Loucy (cell line): ENCODE data around the gene PPL.

Experiments used
- H2AFZ ChIP-seq: fragments of 200-600 bp; sonication (generic); 2 replicates; pipeline ENCODE4 v1.6.0; 2016; ENCODE audit warnings: antibody characterized with exemption, mild to moderate bottlenecking, low read length, moderate library complexity
- H3F3A ChIP-seq: fragments of 200-600 bp; 2 replicates; pipeline ENCODE4 v1.6.0; 2016; ENCODE audit warnings: antibody characterized with exemption, low read depth, mild to moderate bottlenecking
- H3K27me3 ChIP-seq: fragments of 200-600 bp; sonication (generic); 2 replicates; pipeline ENCODE4 v1.6.1; 2014; ENCODE audit warnings: low read length, mild to moderate bottlenecking; ENCODE audit not compliant: insufficient read depth, poor library complexity, severe bottlenecking
- H3K36me3 ChIP-seq: fragments of 200-600 bp; sonication (generic); 2 replicates; pipeline ENCODE4 v1.6.1; 2016; ENCODE audit warnings: low read length; ENCODE audit not compliant: insufficient read depth
- H3K4me1 ChIP-seq: fragments of 200-600 bp; sonication (generic); 2 replicates; pipeline ENCODE4 v1.5.1; 2014; ENCODE audit warnings: low read length, mild to moderate bottlenecking; ENCODE audit not compliant: insufficient read depth, poor library complexity, severe bottlenecking
- H3K4me2 ChIP-seq: fragments of 200-600 bp; sonication (generic); 2 replicates; pipeline ENCODE4 v1.6.0; 2014; ENCODE audit warnings: antibody characterized with exemption, low read length, low read depth, mild to moderate bottlenecking; ENCODE audit not compliant: poor library complexity, severe bottlenecking
- H3K4me3 ChIP-seq: fragments of 200-600 bp; sonication (generic); 2 replicates; pipeline ENCODE4 v1.5.1; 2014; ENCODE audit warnings: low read length, mild to moderate bottlenecking, mixed read lengths; ENCODE audit not compliant: poor library complexity, severe bottlenecking
- H3K79me2 ChIP-seq: fragments of 200-600 bp; sonication (generic); 2 replicates; pipeline ENCODE4 v1.6.1; 2014; ENCODE audit warnings: low read length; ENCODE audit not compliant: insufficient read depth
- H3K9ac ChIP-seq: fragments of 200-600 bp; sonication (generic); 2 replicates; pipeline ENCODE4 v1.6.0; 2014; ENCODE audit warnings: mild to moderate bottlenecking, low read depth, low read length, moderate library complexity; ENCODE audit not compliant: poor library complexity, severe bottlenecking
- H3K9me2 ChIP-seq: fragments of 200-600 bp; sonication (generic); replicated peaks from 2 replicates; pipeline ENCODE4 v1.6.1; 2016; ENCODE audit warnings: low read depth, low read length, mixed read lengths
- H3K9me3 ChIP-seq: fragments of 200-600 bp; sonication (generic); 2 replicates; pipeline ENCODE4 v1.6.1; 2014; ENCODE audit warnings: mild to moderate bottlenecking, antibody characterized with exemption, low read length, low read depth; ENCODE audit not compliant: insufficient read depth
- H4K20me1 ChIP-seq: fragments of 200-600 bp; sonication (generic); 2 replicates; pipeline ENCODE4 v1.6.0; 2014; ENCODE audit warnings: antibody characterized with exemption, low read length, mild to moderate bottlenecking; ENCODE audit not compliant: insufficient read depth, poor library complexity, severe bottlenecking
- CTCF ChIP-seq: fragments of 200-600 bp; sonication (generic); conservative IDR thresholded peaks from 2 replicates; pipeline ENCODE4 v1.5.1; 2014; ENCODE audit warnings: mild to moderate bottlenecking, antibody characterized with exemption, low read length
- EZH2phosphoT487 ChIP-seq: fragments of 200-600 bp; IDR thresholded peaks from 2 replicates; pipeline ENCODE4 v1.6.1; 2018; ENCODE audit warnings: antibody characterized with exemption, mild to moderate bottlenecking, moderate library complexity, borderline replicate concordance

Gene PPL

GRCh38 chr16:4876646-4877379, 60.1 kb downstream of the PPL start:
- TF ChIP-seq EZH2phosphoT487 (no peak), CTCF (no peak)
- no peaks in the 10 kb centered on the region for H4K20me1 ChIP-seq
- H3K79me2 ChIP-seq = no peaks in the 10 kb centered on the region
- H3K27me3 ChIP-seq = no peaks in the 10 kb centered on the region
- no peaks in the 10 kb centered on the region for H3K9me2 ChIP-seq
- H3K4me2 ChIP-seq = no peak overlapping the region
- H3K4me3 ChIP-seq = no peak overlapping the region
- no peaks in the 10 kb centered on the region for H3K9me3 ChIP-seq
- H3K36me3 ChIP-seq = peaks cover 67% of the 10 kb centered on the region; the same call in 1 of the 2 replicates
- H3K4me1 ChIP-seq = no peaks in the 10 kb centered on the region
- no peak overlapping the region for H3K9ac ChIP-seq
- no peak overlapping the region for H2AFZ ChIP-seq
- no peaks in the 10 kb centered on the region for H3F3A ChIP-seq

GRCh38 chr16:4874666-4875065, 62.3 kb downstream of the PPL start:
- H3K36me3 ChIP-seq = peaks cover 71% of the 10 kb centered on the region; the same call in 1 of the 2 replicates
- H3F3A ChIP-seq = no peaks in the 10 kb centered on the region
- H3K9me3 ChIP-seq = no peaks in the 10 kb centered on the region
- H3K4me2 ChIP-seq = no peak overlapping the region
- H2AFZ ChIP-seq = no peak overlapping the region
- no peaks in the 10 kb centered on the region for H3K79me2 ChIP-seq
- H3K9me2 ChIP-seq = no peaks in the 10 kb centered on the region
- H3K9ac ChIP-seq = no peak overlapping the region
- H3K4me1 ChIP-seq = no peaks in the 10 kb centered on the region
- no peaks in the 10 kb centered on the region for H4K20me1 ChIP-seq
- TF ChIP-seq EZH2phosphoT487 = no peak
- no peak for TF ChIP-seq CTCF
- H3K4me3 ChIP-seq = no peak overlapping the region
- H3K27me3 ChIP-seq = no peaks in the 10 kb centered on the region

DNA sequence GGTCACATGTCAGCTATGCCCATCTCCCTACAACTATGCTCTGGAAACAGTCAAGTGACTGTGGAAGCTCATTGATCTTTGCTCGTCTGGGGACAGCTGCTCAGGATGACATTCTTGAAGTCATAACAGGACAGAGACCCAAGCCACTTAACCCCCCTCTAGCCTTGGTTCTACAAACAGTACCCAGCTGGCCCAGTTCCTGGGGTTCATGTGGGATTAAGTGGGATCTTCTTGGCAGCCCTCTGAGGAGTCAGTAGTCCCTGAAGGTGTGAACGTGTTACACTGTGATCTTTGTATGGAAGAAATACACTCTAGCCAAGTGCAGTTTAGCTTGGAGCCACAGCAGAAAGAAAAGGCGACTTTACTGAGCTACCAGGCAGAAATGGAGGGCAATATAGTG, 63.9 kb downstream of the PPL start:
- Histone ChIP-seq H3K36me3 (peaks cover 77% of the 10 kb centered on the region; the same call in 1 of the 2 replicates), H3K4me1 (no peaks in the 10 kb centered on the region), H3F3A (no peaks in the 10 kb centered on the region), H3K9ac (no peak overlapping the region), H3K4me3 (no peak overlapping the region), H3K9me2 (no peaks in the 10 kb centered on the region), H2AFZ (no peak overlapping the region), H3K9me3 (no peaks in the 10 kb centered on the region), H3K79me2 (no peaks in the 10 kb centered on the region), H3K27me3 (no peaks in the 10 kb centered on the region), H4K20me1 (no peaks in the 10 kb centered on the region), H3K4me2 (no peak overlapping the region)
- TF ChIP-seq CTCF = no peak
- TF ChIP-seq EZH2phosphoT487 = no peak
